ENCODE measurements around the gene CFAP210. TPM values are rescaled to one million over a fixed set of nuclear protein-coding genes. Genes with fewer than 3 reads are reported as not detected.
"Not testable (repeated sequence)": the region's sequence is repeated elsewhere in the genome, so short reads cannot be mapped to it uniquely, and the experiment has no call there.

The CFAP210 gene
- polyA plus RNA-seq, 12 donors, result 0.08 to 1.8 (median 0.22) TPM; not detected in 2

GRCh38 chr2:169714699-169715098 lies 20.5 kb upstream of the CFAP210 start:
- DNase-seq, result no peak

DNA sequence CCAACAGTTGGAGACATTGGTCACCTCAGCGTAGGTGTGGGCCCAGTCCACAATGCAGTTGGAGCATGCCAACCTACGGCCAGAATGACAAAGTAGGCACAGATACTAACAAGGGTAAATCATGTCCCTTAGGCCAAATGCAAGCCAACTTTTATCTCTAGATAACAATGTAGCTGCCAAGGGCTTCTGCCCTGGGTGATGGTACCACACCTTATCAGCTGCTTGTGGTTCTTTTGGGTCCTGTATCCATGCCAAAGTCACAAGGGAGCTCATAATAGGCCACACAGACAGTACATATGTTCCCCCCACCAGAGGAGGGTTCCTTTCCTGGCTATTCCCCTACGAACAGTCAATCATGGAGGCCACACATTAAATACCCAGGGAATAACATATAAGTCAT lies 19.1 kb upstream of the CFAP210 start:
- DNase-seq, result no peak

GRCh38 chr2:169712791-169713227 lies 18.6 kb upstream of the CFAP210 start:
- DNase-seq, result no peak

GRCh38 chr2:169711751-169712509 lies 17.7 kb upstream of the CFAP210 start:
- DNase-seq, result no peak

DNA sequence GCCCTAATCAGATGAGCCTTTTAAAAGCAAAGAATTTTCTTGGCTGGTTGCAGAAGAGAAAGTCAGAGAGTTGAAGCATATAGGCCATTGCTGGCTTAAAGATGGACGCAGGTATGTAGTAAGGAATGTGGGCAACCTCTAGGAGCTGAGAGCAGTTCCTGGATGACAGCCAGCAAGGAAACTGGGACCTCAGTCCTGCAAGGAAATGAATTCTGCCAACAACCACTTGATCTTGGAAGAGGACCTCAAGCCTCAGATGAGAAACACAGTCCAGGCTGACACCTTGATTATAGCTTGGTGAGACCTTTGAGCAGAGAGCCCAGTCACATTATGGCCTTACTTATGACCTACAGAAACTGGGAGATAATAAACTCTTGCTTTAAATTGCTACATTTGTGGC lies 15.8 kb upstream of the CFAP210 start:
- no peak for DNase-seq

DNA sequence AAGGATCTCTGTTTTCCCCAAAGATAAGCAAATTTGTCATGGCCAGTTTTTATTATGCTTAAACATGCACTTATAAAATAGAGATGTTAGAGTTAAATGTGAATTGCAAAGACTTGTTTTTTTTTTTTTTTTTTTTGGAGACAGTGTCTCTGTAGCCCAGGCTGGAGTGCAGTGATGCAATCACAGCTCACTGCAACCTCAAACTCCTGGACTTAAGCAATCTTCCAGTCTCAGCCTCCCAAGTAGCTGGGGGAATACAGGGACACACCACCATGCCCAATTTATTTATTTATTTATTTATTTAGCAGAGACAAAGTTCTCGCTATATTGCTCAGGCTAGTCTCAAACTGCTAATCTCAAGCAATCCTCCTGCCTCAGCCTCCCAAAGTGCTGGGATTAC lies 15.1 kb upstream of the CFAP210 start:
- no peak for DNase-seq

- no peak for DNase-seq
Measured at GRCh38 chr2:169707626-169708025, 13.4 kb upstream of the CFAP210 start.

GRCh38 chr2:169705927-169706326 lies 11.7 kb upstream of the CFAP210 start:
- DNase-seq, result no peak

DNA sequence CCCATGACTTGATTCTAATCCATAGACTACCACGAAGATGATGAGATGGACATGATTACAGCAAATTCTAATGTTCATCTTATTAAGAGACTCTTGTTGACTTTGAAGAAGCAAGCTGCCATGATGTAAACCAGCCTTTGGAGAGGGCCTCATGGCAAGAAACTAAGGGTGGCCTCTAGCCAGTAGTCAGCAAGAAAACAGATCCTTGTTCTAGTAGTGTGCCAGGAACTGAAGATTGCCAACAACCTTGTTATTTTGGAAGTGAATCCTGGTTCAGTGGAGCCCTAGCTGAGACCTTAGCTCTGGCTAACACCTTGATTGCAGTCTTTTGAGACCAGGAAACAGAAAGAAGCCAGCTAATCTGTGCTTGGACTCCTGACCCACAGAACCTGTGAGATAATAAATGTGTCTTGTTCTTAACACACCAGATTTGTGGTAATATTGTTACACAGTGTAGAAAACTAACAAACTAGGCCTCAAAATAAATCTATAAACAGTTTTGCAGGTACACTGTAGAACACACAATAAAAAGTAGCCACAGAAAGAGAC lies 10.0 kb upstream of the CFAP210 start:
- no peak for DNase-seq

- peak; percentile 74 for DNase-seq
Measured at GRCh38 chr2:169702996-169703395, 8.8 kb upstream of the CFAP210 start.

DNA sequence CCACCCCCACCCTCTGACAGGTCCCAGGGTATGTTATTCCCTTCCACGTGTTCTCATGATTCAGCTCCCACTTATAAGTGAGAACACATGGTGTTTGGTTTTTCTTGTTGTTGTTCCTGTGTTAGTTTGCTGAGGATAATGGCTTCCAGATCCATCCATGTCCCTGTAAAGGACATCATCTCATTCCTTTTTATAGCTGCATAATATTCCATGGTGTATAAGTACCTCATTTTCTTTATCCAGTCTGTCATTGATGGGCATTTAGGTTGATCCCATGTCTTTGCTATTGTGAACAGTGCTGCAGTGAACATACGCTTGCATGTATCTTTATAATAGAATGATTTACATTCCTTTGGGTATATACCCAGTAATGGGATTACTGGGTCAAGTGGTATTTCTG lies 5.0 kb upstream of the CFAP210 start:
- DNase-seq, result not testable (repeated sequence)

GRCh38 chr2:169696381-169696780 lies 2.2 kb upstream of the CFAP210 start:
- DNase-seq, result no peak

DNA sequence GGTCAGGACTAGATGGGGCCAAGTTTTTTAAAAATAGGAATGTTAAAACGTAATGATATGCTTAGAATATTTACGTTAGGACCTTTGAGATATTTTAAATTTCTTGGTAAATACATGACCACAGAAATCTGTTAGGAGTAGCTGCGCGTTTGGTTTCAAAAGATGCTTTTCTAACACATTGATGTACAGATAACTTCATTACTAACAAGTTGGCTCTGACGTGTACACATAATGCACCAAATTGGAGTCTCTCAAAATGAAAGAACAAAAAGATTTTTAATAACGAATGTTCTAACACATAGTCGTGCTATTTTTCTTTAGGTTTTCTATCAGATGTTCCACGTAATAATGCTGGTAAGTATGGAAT lies 672 bp upstream of the CFAP210 start:
- no peak for DNase-seq

DNA sequence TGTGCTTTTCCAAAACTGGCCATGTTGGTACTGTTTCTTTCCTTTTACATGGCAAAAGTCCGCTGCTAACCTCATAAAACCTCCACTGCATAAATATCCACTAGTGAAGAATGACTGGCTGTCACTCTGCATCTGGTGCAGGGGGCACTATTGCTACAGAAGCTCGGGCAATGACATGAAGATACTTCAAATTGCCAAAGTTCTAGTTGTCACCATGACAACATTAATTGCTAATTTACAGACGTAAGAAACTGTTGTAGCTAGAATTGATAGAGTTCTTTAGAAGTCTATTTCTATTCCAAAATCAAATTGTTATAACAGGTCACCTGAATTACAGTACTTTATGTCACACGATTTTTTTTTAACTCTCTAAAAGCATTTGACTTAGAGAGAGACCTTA lies 845 bp downstream of the CFAP210 start:
- DNase-seq, result no peak

GRCh38 chr2:169692718-169693117 lies 1.5 kb downstream of the CFAP210 start:
- no peak for DNase-seq

GRCh38 chr2:169690958-169691357 lies 3.2 kb downstream of the CFAP210 start:
- no peak for DNase-seq

DNA sequence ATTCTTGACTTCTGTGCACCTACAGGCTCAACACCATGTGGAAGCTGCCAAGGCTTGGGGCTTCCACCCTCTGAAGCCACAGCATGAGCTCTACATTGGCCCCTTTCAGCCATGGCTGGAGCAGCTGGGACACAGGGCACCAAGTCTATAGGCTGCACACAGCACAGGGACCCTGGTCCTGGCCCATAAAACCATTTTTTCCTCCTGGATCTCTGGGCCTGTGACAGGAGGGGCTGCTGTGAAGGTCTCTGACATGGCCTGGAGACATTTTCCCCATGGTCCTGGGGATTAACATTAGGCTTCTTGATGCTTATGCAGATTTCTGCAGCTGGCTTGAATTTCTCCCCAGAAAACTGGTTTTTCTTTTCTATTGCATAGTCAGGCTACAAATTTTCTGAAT lies 6.3 kb downstream of the CFAP210 start:
- not testable (repeated sequence) for DNase-seq

- DNase-seq, result not testable (repeated sequence)
Measured at GRCh38 chr2:169686825-169687224, 7.4 kb downstream of the CFAP210 start.

DNA sequence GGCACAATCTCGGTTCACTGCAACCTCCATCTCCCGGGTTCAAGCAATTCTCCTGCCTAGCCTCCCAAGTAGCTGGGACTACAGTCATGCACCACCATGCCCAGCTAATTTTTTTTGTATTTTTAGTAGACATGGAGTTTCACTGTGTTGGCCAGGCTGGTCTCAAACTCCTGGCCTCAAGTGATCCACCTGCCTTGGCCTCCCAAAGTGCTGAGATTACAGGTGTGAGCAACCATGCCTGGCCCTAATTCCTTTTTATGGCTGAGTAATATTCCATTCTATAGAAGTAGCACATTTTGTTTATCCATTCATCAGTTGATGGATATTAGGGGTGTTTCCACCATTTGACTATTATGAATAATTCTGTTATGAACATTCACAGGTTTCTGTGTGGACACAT lies 9.5 kb downstream of the CFAP210 start:
- DNase-seq, result not testable (repeated sequence)

- DNase-seq, result no peak
Measured at GRCh38 chr2:169684135-169684565, 10.1 kb downstream of the CFAP210 start.

GRCh38 chr2:169683425-169684134 lies 10.6 kb downstream of the CFAP210 start:
- no peak for DNase-seq

- DNase-seq, result no peak
Measured at GRCh38 chr2:169683054-169683424, 11.2 kb downstream of the CFAP210 start.

- no peak for DNase-seq
Measured at GRCh38 chr2:169676850-169677249, 17.4 kb downstream of the CFAP210 start.
